ENCODE data around the gene KCND2. TPM values are rescaled to one million over a fixed set of nuclear protein-coding genes. Genes with fewer than 3 reads are reported as not detected.
A peak's percentile ranks its signal among the peaks of the same experiment; 100 is the strongest.

KCND2 gene
- total RNA-seq, 1 donor from 2014 or later: 0.13 TPM

- peak; percentile 51 to 69 for DNase-seq (ENCODE audit: low read depth in 2 of 2)
These were observed 134.0 kb downstream of the KCND2 start for GRCh38 chr7:120407010-120407409.

GRCh38 chr7:120412139-120413050, 139.4 kb downstream of the KCND2 start:
- DNase-seq (ENCODE audit: low read depth in 2 of 2): no peak

GRCh38 chr7:120413164-120413563, 140.2 kb downstream of the KCND2 start:
- no peak for DNase-seq (ENCODE audit: low read depth in 2 of 2)

- DNase-seq (ENCODE audit: low read depth in 2 of 2): no peak
These were observed 144.4 kb downstream of the KCND2 start for GRCh38 chr7:120417244-120417979.

- no peak for DNase-seq (ENCODE audit: low read depth in 2 of 2)
These were observed 148.2 kb downstream of the KCND2 start for GRCh38 chr7:120421151-120421651.

GRCh38 chr7:120431016-120431415, 158.0 kb downstream of the KCND2 start:
- no peak for DNase-seq (ENCODE audit: low read depth in 2 of 2)

GRCh38 chr7:120436487-120437060, 163.6 kb downstream of the KCND2 start:
- DNase-seq (ENCODE audit: low read depth in 2 of 2): no peak

- no peak for DNase-seq (ENCODE audit: low read depth in 2 of 2)
These were observed 168.9 kb downstream of the KCND2 start for GRCh38 chr7:120441850-120442249.

- DNase-seq (ENCODE audit: low read depth in 2 of 2): no peak
These were observed 169.9 kb downstream of the KCND2 start for GRCh38 chr7:120442838-120443237.

- DNase-seq (ENCODE audit: low read depth in 2 of 2): no peak
These were observed 171.7 kb downstream of the KCND2 start for GRCh38 chr7:120444650-120445049.

- no peak for DNase-seq (ENCODE audit: low read depth in 2 of 2)
These were observed 172.3 kb downstream of the KCND2 start for GRCh38 chr7:120445276-120445675.

- no peak for DNase-seq (ENCODE audit: low read depth in 2 of 2)
These were observed 179.7 kb downstream of the KCND2 start for GRCh38 chr7:120452665-120453064.

- no peak for DNase-seq (ENCODE audit: low read depth in 2 of 2)
These were observed 183.7 kb downstream of the KCND2 start for GRCh38 chr7:120456699-120457098.

GRCh38 chr7:120460949-120461348, 188.0 kb downstream of the KCND2 start:
- DNase-seq (ENCODE audit: low read depth in 2 of 2): no peak

- no peak for DNase-seq (ENCODE audit: low read depth in 2 of 2)
These were observed 190.0 kb downstream of the KCND2 start for GRCh38 chr7:120462991-120463390.

- no peak for DNase-seq (ENCODE audit: low read depth in 2 of 2)
These were observed 191.1 kb downstream of the KCND2 start for GRCh38 chr7:120464104-120464503.

- no peak for DNase-seq (ENCODE audit: low read depth in 2 of 2)
These were observed 194.7 kb downstream of the KCND2 start for GRCh38 chr7:120467676-120468075.

GRCh38 chr7:120468611-120469010, 195.6 kb downstream of the KCND2 start:
- DNase-seq (ENCODE audit: low read depth in 2 of 2): peak in 1 of 2 donors; percentile 48

GRCh38 chr7:120472892-120473291, 199.9 kb downstream of the KCND2 start:
- DNase-seq (ENCODE audit: low read depth in 2 of 2): no peak

- no peak for DNase-seq (ENCODE audit: low read depth in 2 of 2)
These were observed 200.4 kb downstream of the KCND2 start for GRCh38 chr7:120473352-120473751.

GRCh38 chr7:120475994-120476393, 203.0 kb downstream of the KCND2 start:
- DNase-seq (ENCODE audit: low read depth in 2 of 2): no peak

GRCh38 chr7:120480472-120480871, 207.5 kb downstream of the KCND2 start:
- no peak for DNase-seq (ENCODE audit: low read depth in 2 of 2)

Data from dermis microvascular lymphatic vessel endothelial cell (primary cell).